Lung (tissue), 12 donors: Measurements from ENCODE around the gene JMJD8. TPM values are rescaled to one million over a fixed set of nuclear protein-coding genes. Genes with fewer than 3 reads are reported as not detected.

Experiments used
- ATAC-seq: fragments of 200-7000 bp; cut with Tn5 transposase; one replicate; pipeline ENCODE4 v1.9.1; 2020; ENCODE audit warnings: moderate number of reproducible peaks; ENCODE audit not compliant: insufficient read depth, low FRiP score
- DNase-seq, 3 donors: peaks; one replicate each; pipeline ENCODE4 v3.0.0-alpha.2; 2013 to 2017
- H3K27ac ChIP-seq, 2 donors: one replicate each; pipeline ENCODE4 v1.5.1; 2013; ENCODE audit warnings: mild to moderate bottlenecking in 2 of 2, moderate library complexity in 2 of 2, control low read depth in 1 of 2, inconsistent platforms in 1 of 2, low read depth in 1 of 2, low read length in 1 of 2
- H3K27me3 ChIP-seq, 3 donors: one replicate each; pipeline ENCODE4 v1.5.1; 2013; ENCODE audit warnings: low read length in 2 of 3; ENCODE audit not compliant: control insufficient read depth in 3 of 3, insufficient read depth in 3 of 3
- H3K36me3 ChIP-seq, 4 donors: one replicate each; pipeline ENCODE4 v1.5.1; 2013; ENCODE audit warnings: low read length in 4 of 4, mild to moderate bottlenecking in 1 of 4, moderate library complexity in 1 of 4; ENCODE audit not compliant: control insufficient read depth in 4 of 4, insufficient read depth in 4 of 4
- H3K4me1 ChIP-seq, 5 donors: one replicate each; pipeline ENCODE4 v1.5.1; 2013; ENCODE audit warnings: low read length in 5 of 5, mild to moderate bottlenecking in 2 of 5, moderate library complexity in 1 of 5; ENCODE audit not compliant: control insufficient read depth in 5 of 5, insufficient read depth in 5 of 5
- H3K4me3 ChIP-seq: one replicate; pipeline ENCODE4 v1.5.1; 2013; ENCODE audit warnings: mild to moderate bottlenecking, control low read depth, moderate library complexity
- H3K9ac ChIP-seq, 2 donors: one replicate each; pipeline ENCODE4 v1.5.1; 2013; ENCODE audit warnings: low read length in 2 of 2, control low read depth in 1 of 2; ENCODE audit not compliant: insufficient read depth in 1 of 2
- H3K9me3 ChIP-seq, 4 donors: one replicate each; pipeline ENCODE4 v1.5.1; 2013; ENCODE audit warnings: low read length in 3 of 4, mild to moderate bottlenecking in 1 of 4, moderate library complexity in 1 of 4; ENCODE audit not compliant: control insufficient read depth in 4 of 4, insufficient read depth in 3 of 4
- CTCF ChIP-seq: IDR thresholded peaks from 2 replicates; pipeline ENCODE4 v1.5.1; 2012; ENCODE audit warnings: mild to moderate bottlenecking; ENCODE audit errors: control extremely low read depth, extremely low read depth
- WGBS, 2 donors: extraction: QIAGEN DNeasy Blood & Tissue Kit; methylation state at CpG; one replicate each; pipeline ENCODE4 v1.1.7; 2013; 5-methylcytosine and 5-hydroxymethylcytosine counted together
- polyA plus RNA-seq, 2 donors: library from polyadenylated mRNA; stranded (reverse); fragments of 200-250 nt; gene quantifications; one replicate each; pipeline ENCODE4 v1.2.1, GENCODE V29; 2013
- total RNA-seq, 2 donors: library from RNA; depleted of rRNA in 1 of 2; stranded (reverse); fragments of >200 nt in 1 of 2; gene quantifications; one replicate each; pipeline ENCODE4 v1.2.1, GENCODE V29; 2014 to 2021
- donor health status: control.
- donor health status: control.
- donor health status: Bipolar disorder and iron deficiency.
- donor health status: healthy.
- donor health status: DM: yes; HTN: yes; CAD: no.

Gene JMJD8
- total and polyA plus RNA-seq, 4 donors, result 32.5 to 90.3 (median 57.9) TPM

- no peak overlapping the region for H3K4me3 ChIP-seq
- no peaks in the 10 kb centered on the region for H3K27me3 ChIP-seq
- ATAC-seq (no peak), DNase-seq (no peak)
- peaks cover 5 to 24% (median 14%) of the 10 kb centered on the region in 4 donors for H3K36me3 ChIP-seq
- 49 to 63% methylated on average over 23 of the region's 23 CpGs for WGBS, 2 donors
- H3K9ac ChIP-seq, result no peak overlapping the region
- TF ChIP-seq CTCF, result no peak
- no peak overlapping the region for H3K27ac ChIP-seq
- peaks cover 4 to 26% (median 17%) of the 10 kb centered on the region in 5 donors for H3K4me1 ChIP-seq
- H3K9me3 ChIP-seq, result peaks cover 0 to 4% (median 0%) of the 10 kb centered on the region in 4 donors
Observed at GRCh38 chr16:676913-677312, 7.2 kb downstream of the JMJD8 start.

GRCh38 chr16:676565-676902 lies 7.6 kb downstream of the JMJD8 start:
- Histone ChIP-seq H3K9ac (no peak overlapping the region), H3K9me3 (peaks cover 0 to 4% (median 0%) of the 10 kb centered on the region in 4 donors), H3K4me1 (peaks cover 2 to 23% (median 13%) of the 10 kb centered on the region in 5 donors), H3K36me3 (peaks cover 1 to 24% (median 12%) of the 10 kb centered on the region in 4 donors), H3K4me3 (no peak overlapping the region), H3K27ac (no peak overlapping the region), H3K27me3 (no peaks in the 10 kb centered on the region)
- WGBS, 2 donors, result 82 to 87% methylated on average over 20 to 21 of the region's 21 CpGs
- TF ChIP-seq CTCF, result no peak
- DNase-seq (no peak), ATAC-seq (no peak)

- no peak for TF ChIP-seq CTCF
- no peak overlapping the region for H3K4me3 ChIP-seq
- ATAC-seq (no peak), DNase-seq (no peak)
- H3K27ac ChIP-seq, result no peak overlapping the region
- H3K36me3 ChIP-seq, result peaks cover 2 to 29% (median 13%) of the 10 kb centered on the region in 4 donors
- H3K27me3 ChIP-seq, result no peaks in the 10 kb centered on the region
- H3K9ac ChIP-seq, result no peak overlapping the region
- 51 to 56% methylated on average over 19 to 25 of the region's 25 CpGs for WGBS, 2 donors
- H3K4me1 ChIP-seq, result peaks cover 0 to 18% (median 11%) of the 10 kb centered on the region in 5 donors
- H3K9me3 ChIP-seq, result peaks cover 0 to 4% (median 0%) of the 10 kb centered on the region in 4 donors
Observed at GRCh38 chr16:675884-676564, 8.1 kb downstream of the JMJD8 start.
